WTC11 (cell line): Measurements from ENCODE around the gene GID8. TPM values are rescaled to one million over a fixed set of nuclear protein-coding genes. Genes with fewer than 3 reads are reported as not detected.

ENCODE experiments used
- ATAC-seq: fragments of 200-7000 bp; cut with Tn5 transposase; 2 replicates; pipeline ENCODE4 v1.10.0; 2021; ENCODE audit warnings: mild to moderate bottlenecking, moderate library complexity
- CTCF ChIA-PET: fragments of 300-600 bp; sonication (Branson Sonifier 250); formaldehyde crosslinking; loops from one replicate; lab custom pipeline; 2021; ENCODE audit warnings: antibody characterized with exemption; lab: Charles Lee
- POLR2A ChIA-PET: fragments of 350-600 bp; sonication (Branson Sonifier 250); formaldehyde crosslinking; loops from one replicate; lab custom pipeline; 2021; ENCODE audit warnings: antibody characterized with exemption; lab: Charles Lee
- DNase-seq: peaks from one replicate; pipeline ENCODE4 v3.0.0; 2021; ENCODE audit warnings: low spot score
- H3K27ac Mint-ChIP-seq: 2 replicates; pipeline ENCODE4 v1.8.0; 2021; ENCODE audit warnings: mixed read lengths
- H3K27me3 Mint-ChIP-seq: 2 replicates; pipeline ENCODE4 v1.8.0; 2021; ENCODE audit warnings: low read depth, mild to moderate bottlenecking, moderate library complexity, mixed read lengths
- H3K36me3 Mint-ChIP-seq: 2 replicates; pipeline ENCODE4 v1.8.0; 2021; ENCODE audit warnings: mixed read lengths
- H3K4me1 Mint-ChIP-seq: 2 replicates; pipeline ENCODE4 v1.8.0; 2022; ENCODE audit warnings: mixed read lengths
- H3K4me3 Mint-ChIP-seq: 2 replicates; pipeline ENCODE4 v1.8.0; 2021; ENCODE audit warnings: mild to moderate bottlenecking, moderate library complexity, mixed read lengths
- H3K9me3 Mint-ChIP-seq: 2 replicates; pipeline ENCODE4 v1.8.0; 2021; ENCODE audit warnings: mixed read lengths
- FOXJ3 ChIP-seq: sonication (generic); formaldehyde crosslinking; IDR thresholded peaks from 2 replicates; pipeline ENCODE4 v1.9.0; 2021; ENCODE audit warnings: missing genetic modification reagents, mild to moderate bottlenecking, borderline replicate concordance
- JAZF1 ChIP-seq: fragments of 250-450 bp; sonication (Bioruptor Pico); IDR thresholded peaks from 2 replicates; pipeline ENCODE4 v1.9.0; 2021; ENCODE audit warnings: moderate library complexity, mild to moderate bottlenecking, inconsistent platforms
- NFATC4 ChIP-seq: fragments of 250-450 bp; sonication (Bioruptor Pico); IDR thresholded peaks from 2 replicates; pipeline ENCODE4 v1.9.0; 2021; ENCODE audit warnings: mild to moderate bottlenecking
- PRDM15 ChIP-seq: sonication (generic); formaldehyde crosslinking; IDR thresholded peaks from 2 replicates; pipeline ENCODE4 v1.8.0; 2022; ENCODE audit warnings: missing genetic modification reagents
- STAT6 ChIP-seq: sonication (generic); formaldehyde crosslinking; conservative IDR thresholded peaks from 2 replicates; pipeline ENCODE4 v1.8.1; 2023; ENCODE audit warnings: mild to moderate bottlenecking, low read depth, missing genetic modification reagents, moderate library complexity
- TEAD4 ChIP-seq: sonication (generic); formaldehyde crosslinking; IDR thresholded peaks from 2 replicates; pipeline ENCODE4 v1.8.0; 2022; ENCODE audit warnings: mild to moderate bottlenecking, missing genetic modification reagents
- TP53 ChIP-seq: sonication (generic); formaldehyde crosslinking; IDR thresholded peaks from 2 replicates; pipeline ENCODE4 v1.8.1; 2023; ENCODE audit warnings: mild to moderate bottlenecking, missing genetic modification reagents
- ZNF219 ChIP-seq: sonication (generic); formaldehyde crosslinking; IDR thresholded peaks from 2 replicates; pipeline ENCODE4 v1.8.0; 2023; ENCODE audit warnings: missing genetic modification reagents, mild to moderate bottlenecking, borderline replicate concordance
- ZNF423 ChIP-seq: fragments of 250-450 bp; sonication (Bioruptor Pico); IDR thresholded peaks from 2 replicates; pipeline ENCODE4 v2.1.2; 2022; ENCODE audit warnings: mild to moderate bottlenecking, moderate library complexity
- total RNA-seq: library from RNA; stranded (reverse); gene quantifications from 3 replicates; pipeline ENCODE4 v1.2.3, GENCODE V29; 2021
- TF ChIP-seq, protein P1 (sequence below): fragments of 250-450 bp; sonication (Bioruptor Pico); IDR thresholded peaks from 2 replicates; pipeline ENCODE4 v1.9.0; 2021; ENCODE audit warnings: mild to moderate bottlenecking, borderline replicate concordance

The GID8 gene
- total RNA-seq, 1 experiment from 2014 or later, result 70.2 TPM

DNA sequence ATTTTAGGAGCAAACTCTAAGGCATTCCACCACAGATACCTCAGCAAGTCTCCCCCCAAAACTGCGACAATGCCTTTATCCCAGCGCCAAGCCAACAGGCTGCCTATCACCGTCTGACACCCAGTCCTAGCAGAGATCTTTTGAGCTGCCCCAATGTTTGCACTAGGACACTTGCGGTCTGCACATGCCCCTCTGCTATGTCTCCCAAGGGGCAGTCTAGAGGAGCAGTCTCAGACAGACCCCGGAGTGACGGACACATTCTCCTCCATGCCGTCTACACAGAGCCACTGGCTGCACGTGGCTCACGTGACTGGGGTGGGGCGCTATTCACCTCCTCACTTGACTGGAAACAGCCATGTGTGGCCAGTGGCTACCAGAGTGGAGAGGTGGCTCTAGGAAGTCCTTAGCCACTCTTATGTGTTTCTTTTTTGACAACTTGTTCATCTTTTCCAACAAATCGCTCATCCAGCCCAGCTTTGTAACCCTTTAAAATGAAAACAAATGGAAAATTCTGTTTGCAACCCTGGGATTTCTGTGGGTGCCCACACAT lies 27.7 kb upstream of the GID8 start:
- DNase-seq (no peak), ATAC-seq (no peak)
- Mint-ChIP-seq H3K36me3 (peaks cover 78% of the 10 kb centered on the region), H3K4me1 (peaks cover 16% of the 10 kb centered on the region), H3K4me3 (no peak overlapping the region), H3K27ac (peak overlapping the region; percentile 79), H3K27me3 (no peaks in the 10 kb centered on the region), H3K9me3 (no peaks in the 10 kb centered on the region)
- TF ChIP-seq JAZF1 (CRISPR knock-in tag) (no peak), TP53 (CRISPR knock-in tag) (no peak), ZNF219 (CRISPR knock-in tag) (no peak), NFATC4 (CRISPR knock-in tag) (no peak)
- TF ChIP-seq, protein P1, sequence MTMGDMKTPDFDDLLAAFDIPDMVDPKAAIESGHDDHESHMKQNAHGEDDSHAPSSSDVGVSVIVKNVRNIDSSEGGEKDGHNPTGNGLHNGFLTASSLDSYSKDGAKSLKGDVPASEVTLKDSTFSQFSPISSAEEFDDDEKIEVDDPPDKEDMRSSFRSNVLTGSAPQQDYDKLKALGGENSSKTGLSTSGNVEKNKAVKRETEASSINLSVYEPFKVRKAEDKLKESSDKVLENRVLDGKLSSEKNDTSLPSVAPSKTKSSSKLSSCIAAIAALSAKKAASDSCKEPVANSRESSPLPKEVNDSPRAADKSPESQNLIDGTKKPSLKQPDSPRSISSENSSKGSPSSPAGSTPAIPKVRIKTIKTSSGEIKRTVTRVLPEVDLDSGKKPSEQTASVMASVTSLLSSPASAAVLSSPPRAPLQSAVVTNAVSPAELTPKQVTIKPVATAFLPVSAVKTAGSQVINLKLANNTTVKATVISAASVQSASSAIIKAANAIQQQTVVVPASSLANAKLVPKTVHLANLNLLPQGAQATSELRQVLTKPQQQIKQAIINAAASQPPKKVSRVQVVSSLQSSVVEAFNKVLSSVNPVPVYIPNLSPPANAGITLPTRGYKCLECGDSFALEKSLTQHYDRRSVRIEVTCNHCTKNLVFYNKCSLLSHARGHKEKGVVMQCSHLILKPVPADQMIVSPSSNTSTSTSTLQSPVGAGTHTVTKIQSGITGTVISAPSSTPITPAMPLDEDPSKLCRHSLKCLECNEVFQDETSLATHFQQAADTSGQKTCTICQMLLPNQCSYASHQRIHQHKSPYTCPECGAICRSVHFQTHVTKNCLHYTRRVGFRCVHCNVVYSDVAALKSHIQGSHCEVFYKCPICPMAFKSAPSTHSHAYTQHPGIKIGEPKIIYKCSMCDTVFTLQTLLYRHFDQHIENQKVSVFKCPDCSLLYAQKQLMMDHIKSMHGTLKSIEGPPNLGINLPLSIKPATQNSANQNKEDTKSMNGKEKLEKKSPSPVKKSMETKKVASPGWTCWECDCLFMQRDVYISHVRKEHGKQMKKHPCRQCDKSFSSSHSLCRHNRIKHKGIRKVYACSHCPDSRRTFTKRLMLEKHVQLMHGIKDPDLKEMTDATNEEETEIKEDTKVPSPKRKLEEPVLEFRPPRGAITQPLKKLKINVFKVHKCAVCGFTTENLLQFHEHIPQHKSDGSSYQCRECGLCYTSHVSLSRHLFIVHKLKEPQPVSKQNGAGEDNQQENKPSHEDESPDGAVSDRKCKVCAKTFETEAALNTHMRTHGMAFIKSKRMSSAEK (CRISPR knock-in tag), result no peak
- CTCF ChIA-PET, result interaction anchor here (2.1 kb wide), 1 partner anchor 9 kb away, joined by 5 read pairs; no protein-coding TSS in a partner anchor
- POLR2A ChIA-PET, result interaction anchor here (0.6 kb wide), 1 partner anchor 468 kb away, joined by 3 read pairs; no protein-coding TSS in a partner anchor

- ATAC-seq (no peak), DNase-seq (no peak)
- ChIA-PET CTCF (interaction anchor here (2.1 kb wide), 1 partner anchor 10 kb away, joined by 5 read pairs; no protein-coding TSS in a partner anchor), POLR2A (no interaction called here)
- H3K9me3 Mint-ChIP-seq, result no peaks in the 10 kb centered on the region
- peak overlapping the region; percentile 79 for H3K27ac Mint-ChIP-seq
- H3K27me3 Mint-ChIP-seq, result no peaks in the 10 kb centered on the region
- no peak for TF ChIP-seq FOXJ3
- TF ChIP-seq ZNF423 (CRISPR knock-in tag), result no peak
- peaks cover 23% of the 10 kb centered on the region for H3K4me1 Mint-ChIP-seq
- peaks cover 72% of the 10 kb centered on the region for H3K36me3 Mint-ChIP-seq
- no peak overlapping the region for H3K4me3 Mint-ChIP-seq
Measured at GRCh38 chr20:62910777-62911497, 27.0 kb upstream of the GID8 start.

GRCh38 chr20:62911701-62912280 lies 26.2 kb upstream of the GID8 start:
- CTCF ChIA-PET, result interaction anchor here (2.1 kb wide), 1 partner anchor 11 kb away, joined by 5 read pairs; no protein-coding TSS in a partner anchor
- Mint-ChIP-seq H3K4me3 (no peak overlapping the region), H3K36me3 (peaks cover 63% of the 10 kb centered on the region)

More at GRCh38 chr20:62911701-62912280, 26.2 kb upstream of the GID8 start:
- no peak for ATAC-seq
- no peak for TF ChIP-seq STAT6
- TF ChIP-seq PRDM15 (CRISPR knock-in tag), result no peak
- TF ChIP-seq NFATC4 (CRISPR knock-in tag), result no peak
- TF ChIP-seq TEAD4 (CRISPR knock-in tag), result no peak
- TF ChIP-seq, all 79 proteins: peak for 0
- Mint-ChIP-seq H3K9me3 (no peaks in the 10 kb centered on the region), H3K4me1 (peaks cover 30% of the 10 kb centered on the region), H3K27ac (peak overlapping the region; percentile 63; the same call in 1 of the 2 replicates), H3K27me3 (no peaks in the 10 kb centered on the region)
- POLR2A ChIA-PET, result no interaction called here
- DNase-seq, result no peak
